GM19238 (cell line): Measurements from ENCODE around the gene RAP1A.

Experiments
- DNase-seq: peaks from one replicate; pipeline ENCODE4 v3.0.0; 2011; ENCODE audit warnings: low spot score; ENCODE audit not compliant: insufficient read length

RAP1A gene

DNA sequence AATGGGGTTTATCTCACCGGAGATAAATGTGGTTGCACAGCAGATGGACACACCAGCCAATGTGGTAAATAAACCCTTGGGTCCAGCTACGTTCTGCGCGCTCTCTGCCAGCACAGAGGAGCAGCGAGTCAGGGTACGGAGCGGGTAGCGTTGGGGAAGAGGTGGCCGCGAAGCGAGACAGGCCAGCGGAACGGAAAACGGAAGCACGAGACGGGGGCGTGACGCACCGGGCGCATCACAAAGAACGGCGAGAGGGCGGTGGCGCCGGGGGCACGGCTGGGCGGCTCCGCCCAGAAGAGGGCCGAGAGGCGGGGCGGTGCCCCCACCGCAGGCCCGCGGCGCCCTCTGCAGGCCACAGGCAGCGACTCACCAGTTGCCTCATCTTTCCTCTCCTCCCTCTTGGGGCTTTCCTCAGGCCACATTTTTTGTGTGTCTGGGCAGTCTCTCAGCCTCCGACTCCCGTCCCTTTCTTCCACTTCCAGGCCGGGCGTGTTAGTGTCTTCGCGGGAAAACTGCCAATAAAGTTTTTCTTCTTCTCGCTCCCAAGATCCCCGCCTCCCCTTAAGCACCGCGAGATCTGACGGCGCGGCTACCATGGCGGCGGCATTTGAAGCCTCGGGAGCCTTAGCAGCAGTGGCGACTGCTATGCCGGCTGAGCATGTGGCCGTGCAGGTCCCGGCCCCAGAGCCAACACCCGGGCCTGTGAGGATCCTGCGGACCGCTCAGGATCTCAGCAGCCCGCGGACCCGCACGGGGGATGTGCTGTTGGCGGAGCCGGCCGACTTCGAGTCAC, 135.9 kb downstream of the RAP1A start, which contains the start of gene DDX20:
Gene DDX20, plus strand, starts transcription at position 571 of the 793 bp plus-strand sequence. Its CDS starts 24 bp downstream, at position 595.
- DNase-seq = peak; percentile 92

DNA sequence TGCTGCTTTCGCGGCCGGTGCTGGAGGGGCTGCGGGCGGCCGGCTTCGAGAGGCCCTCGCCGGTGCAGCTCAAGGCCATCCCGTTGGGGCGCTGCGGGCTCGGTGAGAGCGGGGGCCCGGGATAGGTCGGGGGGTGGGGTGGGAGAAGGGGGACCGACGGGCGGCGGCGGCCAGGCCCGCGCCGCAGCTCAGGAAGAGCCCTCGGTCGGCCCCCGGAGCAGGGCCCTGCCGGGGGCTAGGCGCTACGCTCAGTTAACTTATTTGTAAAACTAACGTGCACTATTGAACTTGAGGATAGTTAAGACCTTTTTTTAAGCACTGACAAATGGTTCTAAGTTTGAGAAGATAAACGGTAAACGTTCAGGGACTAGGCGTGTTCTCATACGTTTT, 136.5 kb downstream of the RAP1A start:
- DNase-seq = no peak

DNA sequence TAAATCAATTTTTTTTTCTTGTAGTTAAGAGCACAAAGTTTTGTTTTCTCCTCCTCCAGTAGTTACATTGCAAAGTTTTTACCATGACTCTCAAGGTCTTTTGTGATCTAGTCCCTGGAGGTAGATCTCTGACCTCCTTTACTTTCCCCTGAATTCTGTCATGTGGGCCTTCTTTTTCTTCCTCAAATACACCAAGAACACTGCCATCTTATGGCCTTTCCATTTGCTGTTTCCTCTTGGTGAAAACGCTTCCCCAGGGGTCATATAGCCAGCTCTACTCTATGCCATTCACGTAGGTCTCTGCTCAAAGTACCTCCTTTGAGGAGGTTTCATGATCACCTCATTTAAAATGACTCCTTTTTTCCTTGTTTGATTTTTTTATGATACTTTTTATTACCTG, 138.8 kb downstream of the RAP1A start:
- no peak for DNase-seq

DNA sequence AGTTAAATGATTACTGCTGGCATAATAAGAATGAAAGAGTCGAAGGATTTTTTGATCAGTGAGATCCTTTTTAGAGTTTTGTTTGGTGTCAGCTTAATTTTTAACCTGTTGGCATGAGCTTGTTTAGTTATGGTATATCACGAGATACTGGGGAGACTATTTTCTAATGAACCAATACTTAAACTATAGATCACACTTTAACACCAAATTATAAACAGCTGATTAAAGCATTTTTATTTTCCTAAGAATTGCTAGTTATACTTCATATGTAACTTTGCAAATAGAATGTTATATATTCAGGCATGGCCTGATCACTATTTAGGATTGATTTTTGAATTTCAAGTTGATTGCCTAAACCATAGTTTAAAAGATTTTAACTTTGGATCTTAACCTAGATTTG, 142.1 kb downstream of the RAP1A start:
- no peak for DNase-seq

DNA sequence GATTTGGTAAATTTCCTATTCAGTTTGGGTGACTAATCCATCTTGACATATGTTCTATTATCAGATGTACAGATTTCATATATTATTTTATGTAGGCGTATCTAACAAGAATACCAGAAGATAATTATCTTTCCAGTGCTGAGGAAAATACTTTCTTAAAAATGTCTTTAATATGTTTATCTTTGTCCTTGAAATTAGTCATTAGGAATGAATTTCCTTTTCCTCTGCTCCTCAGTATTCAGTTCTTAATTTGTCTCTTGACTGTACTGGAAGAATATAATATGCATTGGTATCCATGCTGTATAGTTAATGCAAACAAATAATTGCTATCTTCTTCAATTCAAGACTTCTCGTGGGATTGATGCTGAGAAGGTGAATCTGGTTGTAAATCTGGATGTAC, 142.7 kb downstream of the RAP1A start:
- DNase-seq = no peak
